NOMO-1 treated with DMSO at 0.1 percent for 48 hours (cell line): ENCODE measurements around the gene TBX10.
"Not testable (repeated sequence)": the region's sequence is repeated elsewhere in the genome, so short reads cannot be mapped to it uniquely, and the experiment has no call there.

ENCODE experiments used
- DNase-seq: peaks from one replicate; lab custom pipeline; 2025; ENCODE audit not compliant: unreplicated experiment; lab: John Stamatoyannopoulos, UW

The TBX10 gene

GRCh38 chr11:67639438-67639859, at the start of gene TBX10:
TSS of gene TBX10 (minus strand) at chr11:67639763. CDS start at chr11:67639472, 291 bp downstream.
- DNase-seq = no peak

- DNase-seq = no peak
Measured at GRCh38 chr11:67689178-67689577, 49.6 kb upstream of the TBX10 start.

GRCh38 chr11:67687986-67688385, 48.4 kb upstream of the TBX10 start:
- no peak for DNase-seq

- peak; percentile 48 for DNase-seq
Measured at GRCh38 chr11:67685641-67686332, 46.2 kb upstream of the TBX10 start.

GRCh38 chr11:67682126-67683034, 42.8 kb upstream of the TBX10 start:
- not testable (repeated sequence) for DNase-seq

- DNase-seq = no peak
Measured at GRCh38 chr11:67680696-67681470, 41.3 kb upstream of the TBX10 start.

GRCh38 chr11:67675058-67675747, 35.6 kb upstream of the TBX10 start:
- DNase-seq = no peak

GRCh38 chr11:67674442-67674871, 34.9 kb upstream of the TBX10 start, which contains the start of gene ALDH3B2:
TSS of gene ALDH3B2 (minus strand) at chr11:67674623. CDS start at chr11:67666935, 7,688 bp downstream.
- no peak for DNase-seq

- no peak for DNase-seq
Measured at GRCh38 chr11:67673902-67674301, 34.3 kb upstream of the TBX10 start.

- no peak for DNase-seq
Measured at GRCh38 chr11:67673358-67673757, 33.8 kb upstream of the TBX10 start.

- DNase-seq = no peak
Measured at GRCh38 chr11:67671211-67671520, 31.6 kb upstream of the TBX10 start.

- DNase-seq = no peak
Measured at GRCh38 chr11:67670316-67671210, 31.0 kb upstream of the TBX10 start.

GRCh38 chr11:67668192-67668551, 28.6 kb upstream of the TBX10 start:
- DNase-seq = no peak

GRCh38 chr11:67667490-67668191, 28.1 kb upstream of the TBX10 start:
- no peak for DNase-seq

GRCh38 chr11:67666676-67667489, 27.3 kb upstream of the TBX10 start:
- DNase-seq = no peak

GRCh38 chr11:67666303-67666645, 26.7 kb upstream of the TBX10 start:
- no peak for DNase-seq

GRCh38 chr11:67665541-67666302, 26.2 kb upstream of the TBX10 start:
- no peak for DNase-seq
